ENCODE results near the gene CATSPERE. TPM values are rescaled to one million over a fixed set of nuclear protein-coding genes. Genes with fewer than 3 reads are reported as not detected.
A peak's percentile ranks its signal among the peaks of the same experiment; 100 is the strongest.

CATSPERE gene
- total RNA-seq, 2 experiments from 2014 or later: 0.20 to 0.58 TPM

DNA sequence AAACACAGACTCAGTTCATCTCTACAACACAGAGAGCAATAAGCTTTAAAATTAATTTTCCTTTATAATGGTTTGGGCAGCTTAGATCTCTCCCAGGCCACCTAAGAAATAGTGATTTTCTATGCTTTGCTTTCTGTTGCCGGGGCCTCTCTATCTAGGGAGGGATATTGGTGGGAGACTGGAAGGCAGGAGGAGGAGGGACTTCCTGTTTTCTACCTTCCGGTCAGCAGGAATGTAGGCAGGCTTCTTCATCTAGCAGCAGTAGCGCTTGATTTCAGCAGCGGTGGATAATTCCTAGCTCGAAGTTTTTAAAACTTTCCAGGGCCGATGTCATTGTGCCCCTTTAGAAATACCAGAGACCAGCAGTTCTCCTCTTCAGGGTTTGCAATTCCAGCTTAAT, 186.7 kb downstream of the CATSPERE start:
- DNase-seq: no peak
- Mint-ChIP-seq H3K4me1 (ENCODE audit: low read depth) (peaks cover 10% of the 10 kb centered on the region), H3K4me3 (no peak overlapping the region), H3K9me3 (no peaks in the 10 kb centered on the region), H3K27ac (no peak overlapping the region), H3K27me3 (no peaks in the 10 kb centered on the region), H3K36me3 (ENCODE audit: low read depth) (no peaks in the 10 kb centered on the region)
- ATAC-seq: no peak
- intact Hi-C loops (cut with micrococcal nuclease): no loop called here
- ChIA-PET CTCF (interaction anchor here (0.9 to 2.2 kb wide), 3 partner anchors 16 to 149 kb away, joined by 3 to 8 read pairs (median 3); no protein-coding TSS in a partner anchor), POLR2A (no interaction called here)
- TF ChIP-seq, protein P1, sequence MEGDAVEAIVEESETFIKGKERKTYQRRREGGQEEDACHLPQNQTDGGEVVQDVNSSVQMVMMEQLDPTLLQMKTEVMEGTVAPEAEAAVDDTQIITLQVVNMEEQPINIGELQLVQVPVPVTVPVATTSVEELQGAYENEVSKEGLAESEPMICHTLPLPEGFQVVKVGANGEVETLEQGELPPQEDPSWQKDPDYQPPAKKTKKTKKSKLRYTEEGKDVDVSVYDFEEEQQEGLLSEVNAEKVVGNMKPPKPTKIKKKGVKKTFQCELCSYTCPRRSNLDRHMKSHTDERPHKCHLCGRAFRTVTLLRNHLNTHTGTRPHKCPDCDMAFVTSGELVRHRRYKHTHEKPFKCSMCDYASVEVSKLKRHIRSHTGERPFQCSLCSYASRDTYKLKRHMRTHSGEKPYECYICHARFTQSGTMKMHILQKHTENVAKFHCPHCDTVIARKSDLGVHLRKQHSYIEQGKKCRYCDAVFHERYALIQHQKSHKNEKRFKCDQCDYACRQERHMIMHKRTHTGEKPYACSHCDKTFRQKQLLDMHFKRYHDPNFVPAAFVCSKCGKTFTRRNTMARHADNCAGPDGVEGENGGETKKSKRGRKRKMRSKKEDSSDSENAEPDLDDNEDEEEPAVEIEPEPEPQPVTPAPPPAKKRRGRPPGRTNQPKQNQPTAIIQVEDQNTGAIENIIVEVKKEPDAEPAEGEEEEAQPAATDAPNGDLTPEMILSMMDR (IDR thresholded peaks at IDR 0.05): no peak

DNA sequence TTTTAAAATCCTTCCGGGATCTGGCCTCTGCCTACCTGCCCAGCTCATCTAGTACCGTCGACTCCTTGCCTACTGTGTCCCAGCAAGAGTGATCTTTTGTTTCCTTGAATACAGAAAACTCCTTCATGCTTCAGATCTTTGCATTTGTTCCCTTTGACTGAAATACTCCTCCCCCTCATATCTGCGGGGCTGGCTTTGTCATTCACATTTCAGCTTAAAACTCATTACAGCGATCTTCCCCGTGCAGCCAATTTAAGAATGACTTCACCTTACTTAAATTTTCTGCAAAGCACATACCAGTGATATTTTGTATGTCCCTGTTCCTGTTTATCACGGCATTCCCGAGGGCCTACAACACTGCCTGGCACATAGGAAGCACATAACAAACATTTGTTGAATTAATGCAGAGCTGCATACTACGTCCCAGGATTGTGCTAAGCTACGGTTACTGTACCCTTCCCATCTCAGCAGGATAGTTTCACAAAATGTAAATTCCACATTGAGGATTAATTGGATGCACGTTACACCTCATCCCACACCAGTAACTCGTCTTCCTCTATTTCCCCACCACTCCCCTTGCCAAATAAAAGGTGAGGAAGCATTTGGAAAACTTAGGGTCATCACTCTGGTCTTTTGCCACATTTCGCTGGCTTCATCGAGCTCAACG, 191.0 kb downstream of the CATSPERE start:
- DNase-seq (peak; percentile 4), ATAC-seq (no peak)
- Mint-ChIP-seq H3K27me3 (no peaks in the 10 kb centered on the region), H3K36me3 (ENCODE audit: low read depth) (peaks cover 5% of the 10 kb centered on the region), H3K27ac (peak overlapping the region; percentile 86), H3K4me1 (ENCODE audit: low read depth) (peaks cover 16% of the 10 kb centered on the region), H3K4me3 (peak overlapping the region; percentile 79), H3K9me3 (no peaks in the 10 kb centered on the region)
- POLR2A ChIA-PET: interaction anchor here (1.0 to 1.1 kb wide), 2 partner anchors 211 to 318 kb away, joined by 3 read pairs; a partner anchor contains a TSS
- intact Hi-C loops (cut with micrococcal nuclease): loop anchor here (5.0 kb wide), 2 partner anchors 200 to 320 kb away; partner anchors contain the start of gene ADSS2
- TF ChIP-seq, protein P1 (IDR thresholded peaks at IDR 0.05): no peak
- CTCF ChIA-PET: interaction anchor here (1.1 to 2.8 kb wide), 3 partner anchors 48 to 390 kb away, joined by 3 to 8 read pairs (median 4); no protein-coding TSS in a partner anchor

DNA sequence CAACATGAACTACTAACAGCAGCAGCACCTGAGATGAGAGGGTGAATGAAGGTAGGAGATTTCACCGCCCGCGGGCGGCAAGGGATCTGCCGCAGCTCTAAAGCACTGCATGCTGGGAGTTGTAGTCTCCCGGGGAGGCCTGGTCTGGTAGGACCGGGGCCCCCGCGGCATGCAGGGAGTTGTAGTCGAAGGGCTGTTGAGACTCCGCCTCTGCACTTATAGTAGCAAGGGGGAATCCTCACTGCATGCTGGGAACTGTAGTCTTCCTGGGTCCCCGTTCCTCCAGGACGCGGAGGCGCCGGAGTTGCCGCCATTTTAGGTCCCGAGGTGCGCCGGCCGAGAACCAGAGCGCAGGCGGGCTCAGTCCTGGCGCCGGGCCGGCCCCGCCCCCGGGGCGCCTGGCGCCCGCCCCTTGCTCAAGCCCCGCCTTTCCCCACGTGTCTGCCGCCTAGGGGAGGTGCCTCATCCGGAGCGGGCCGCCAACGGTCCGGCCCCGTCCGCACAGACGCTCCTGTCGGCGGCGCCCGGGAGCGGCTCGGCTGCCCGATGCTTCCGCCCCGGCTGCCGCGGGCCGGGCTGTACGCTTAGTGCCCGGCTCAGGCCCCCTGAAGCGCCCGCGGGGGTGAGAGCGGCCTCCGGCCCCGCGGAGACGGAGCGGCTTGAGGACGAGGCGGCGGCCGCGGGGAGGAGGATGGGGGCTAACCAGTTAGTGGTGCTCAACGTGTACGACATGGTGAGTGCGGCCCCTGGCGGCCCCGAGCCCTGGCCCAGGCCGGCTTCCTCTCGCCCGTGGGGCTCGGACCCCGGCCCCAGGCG, 191.8 kb downstream of the CATSPERE start, which contains the start of gene DESI2:
Gene DESI2, plus strand, starts transcription at position 504 of the 816 bp plus-strand sequence. Its CDS starts 188 bp downstream, at position 692.
- TF ChIP-seq, protein P1 (IDR thresholded peaks at IDR 0.05): peak; percentile 56
- Mint-ChIP-seq H3K27me3 (no peaks in the 10 kb centered on the region), H3K4me3 (peak within 1 kb of the TSS; percentile 79), H3K27ac (peak within 1 kb of the TSS; percentile 86), H3K36me3 (ENCODE audit: low read depth) (peaks cover 12% of the 10 kb centered on the region), H3K9me3 (no peaks in the 10 kb centered on the region), H3K4me1 (ENCODE audit: low read depth) (peaks cover 23% of the 10 kb centered on the region)
- ChIA-PET CTCF (interaction anchor here (0.9 to 2.8 kb wide), 4 partner anchors 48 to 390 kb away, joined by 3 to 8 read pairs (median 4); no protein-coding TSS in a partner anchor), POLR2A (interaction anchor here (0.8 to 1.5 kb wide), 5 partner anchors 76 to 317 kb away, joined by 3 to 7 read pairs (median 3); partner anchors contain the start of gene COX20)
- intact Hi-C loops (cut with micrococcal nuclease): loop anchor here (5.0 kb wide), 2 partner anchors 201 to 319 kb away; partner anchors contain the start of gene ADSS2
- ATAC-seq: peak; percentile 95
- DNase-seq: peak; percentile 98

DNA sequence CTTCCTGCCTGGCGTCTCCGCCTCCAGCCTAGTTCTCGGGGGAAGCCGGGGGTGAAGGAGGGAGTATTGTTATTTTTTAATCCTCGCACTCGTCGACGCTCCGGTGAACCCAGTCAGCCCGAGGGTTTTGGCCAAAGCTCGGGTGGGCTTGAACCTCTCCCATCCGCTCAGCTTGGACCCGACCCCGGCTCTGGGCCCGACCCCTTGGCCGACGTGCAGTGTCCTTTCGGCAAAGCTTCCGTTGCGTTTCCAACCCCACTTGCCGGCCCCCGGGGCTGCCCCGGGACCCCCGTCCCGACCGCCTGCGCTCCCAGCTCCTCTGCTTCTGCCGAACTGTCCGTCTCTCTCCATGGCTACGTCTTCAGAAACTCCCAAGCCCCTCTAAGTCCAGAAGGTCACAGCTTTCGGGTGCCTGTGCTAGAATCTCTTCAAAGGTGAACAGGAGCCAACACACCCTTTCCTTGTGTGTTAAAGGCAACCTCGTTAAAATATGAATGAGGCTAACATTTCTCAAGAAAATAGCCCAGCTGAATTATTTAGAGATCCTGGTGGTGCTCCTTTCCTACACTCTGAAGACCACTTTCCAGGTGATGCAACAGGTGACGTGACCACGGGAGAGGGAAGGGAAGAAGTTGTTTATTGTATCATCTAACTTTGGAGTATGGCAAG, 192.5 kb downstream of the CATSPERE start:
- ATAC-seq: no peak
- no peak overlapping the region for H3K4me3 Mint-ChIP-seq
- POLR2A ChIA-PET: interaction anchor here (0.8 to 1.5 kb wide), 3 partner anchors 75 to 181 kb away, joined by 3 to 7 read pairs (median 3); partner anchors contain the start of gene COX20
- intact Hi-C loops (cut with micrococcal nuclease): loop anchor here (5.0 kb wide), 2 partner anchors 201 to 319 kb away; partner anchors contain the start of gene ADSS2
- H3K27ac Mint-ChIP-seq: no peak overlapping the region
- H3K4me1 Mint-ChIP-seq (ENCODE audit: low read depth): peaks cover 29% of the 10 kb centered on the region
- CTCF ChIA-PET: interaction anchor here (0.9 to 2.8 kb wide), 3 partner anchors 14 to 389 kb away, joined by 3 to 8 read pairs (median 4); no protein-coding TSS in a partner anchor
- no peaks in the 10 kb centered on the region for H3K27me3 Mint-ChIP-seq
- H3K36me3 Mint-ChIP-seq (ENCODE audit: low read depth): peaks cover 15% of the 10 kb centered on the region
- TF ChIP-seq, protein P1 (IDR thresholded peaks at IDR 0.05): no peak
- no peak for DNase-seq
- no peaks in the 10 kb centered on the region for H3K9me3 Mint-ChIP-seq

Measured in activated CD8-positive, alpha-beta T cell treated with anti-CD3 and anti-CD28 coated beads for 36 hours (primary cell).